ENCODE results near the gene FRMPD4. TPM values are rescaled to one million over a fixed set of nuclear protein-coding genes. Genes with fewer than 3 reads are reported as not detected.

FRMPD4 gene
- total RNA-seq, 1 experiment from 2014 or later: not detected

- H3K4me1 ChIP-seq: no peaks in the 10 kb centered on the region
- Mint-ChIP-seq H3K27ac (ENCODE audit: unreplicated experiment) (no peak overlapping the region), H3K4me3 (ENCODE audit: unreplicated experiment) (no peak overlapping the region), H3K27me3 (ENCODE audit: insufficient read depth, unreplicated experiment) (peaks cover 9% of the 10 kb centered on the region), H3K9me3 (ENCODE audit: unreplicated experiment) (no peaks in the 10 kb centered on the region), H3K4me1 (ENCODE audit: low read depth, unreplicated experiment) (no peaks in the 10 kb centered on the region), H3K36me3 (ENCODE audit: insufficient read depth, unreplicated experiment) (no peaks in the 10 kb centered on the region)
- H3K27me3 ChIP-seq (replicated peaks; ENCODE audit: control insufficient read depth, insufficient read depth, low read length): no peaks in the 10 kb centered on the region
- DNase-seq: no peak
- TF ChIP-seq CTCF (IDR thresholded peaks at IDR 0.05; ENCODE audit: insufficient read depth in 1 of 2, low read depth in 1 of 2, low read length in 1 of 2, severe bottlenecking in 1 of 2, unreplicated experiment in 1 of 2): no peak
- ChIA-PET POLR2A (no interaction called here), CTCF (no interaction called here)
- no peaks in the 10 kb centered on the region for H3K36me3 ChIP-seq (ENCODE audit: control insufficient read depth, insufficient read depth, low read length)
- no TSS peak for BruUV-seq (replicated peaks)
- no peaks in the 10 kb centered on the region for H3K9me3 ChIP-seq
- intact Hi-C loops (cut with micrococcal nuclease; ENCODE audit: unreplicated experiment): no loop called here
- no peak overlapping the region for H3K4me3 ChIP-seq (ENCODE audit: low read depth, low read length)
Observed at GRCh38 chrX:12314651-12315050, 176.4 kb downstream of the FRMPD4 start.

GRCh38 chrX:12315526-12315925, 177.3 kb downstream of the FRMPD4 start:
- BruUV-seq (replicated peaks): no TSS peak
- no peaks in the 10 kb centered on the region for H3K9me3 Mint-ChIP-seq (ENCODE audit: unreplicated experiment)
- TF ChIP-seq CTCF (IDR thresholded peaks at IDR 0.05; ENCODE audit: insufficient read depth in 1 of 2, low read depth in 1 of 2, low read length in 1 of 2, severe bottlenecking in 1 of 2, unreplicated experiment in 1 of 2): no peak
- no peaks in the 10 kb centered on the region for H3K9me3 ChIP-seq
- POLR2A ChIA-PET: no interaction called here
- H3K4me3 ChIP-seq (ENCODE audit: low read depth, low read length): no peak overlapping the region
- H3K36me3 Mint-ChIP-seq (ENCODE audit: insufficient read depth, unreplicated experiment): no peaks in the 10 kb centered on the region
- peaks cover 9% of the 10 kb centered on the region for H3K27me3 Mint-ChIP-seq (ENCODE audit: insufficient read depth, unreplicated experiment)
- no peak overlapping the region for H3K27ac Mint-ChIP-seq (ENCODE audit: unreplicated experiment)
- H3K4me3 Mint-ChIP-seq (ENCODE audit: unreplicated experiment): no peak overlapping the region
- CTCF ChIA-PET: no interaction called here
- H3K36me3 ChIP-seq (ENCODE audit: control insufficient read depth, insufficient read depth, low read length): no peaks in the 10 kb centered on the region
- H3K4me1 Mint-ChIP-seq (ENCODE audit: low read depth, unreplicated experiment): no peaks in the 10 kb centered on the region
- no peaks in the 10 kb centered on the region for H3K27me3 ChIP-seq (replicated peaks; ENCODE audit: control insufficient read depth, insufficient read depth, low read length)
- H3K4me1 ChIP-seq: no peaks in the 10 kb centered on the region
- intact Hi-C loops (cut with micrococcal nuclease; ENCODE audit: unreplicated experiment): no loop called here
- DNase-seq: no peak

- H3K27me3 Mint-ChIP-seq (ENCODE audit: insufficient read depth, unreplicated experiment): peaks cover 3% of the 10 kb centered on the region
- TF ChIP-seq CTCF (IDR thresholded peaks at IDR 0.05; ENCODE audit: insufficient read depth in 1 of 2, low read depth in 1 of 2, low read length in 1 of 2, severe bottlenecking in 1 of 2, unreplicated experiment in 1 of 2): no peak
- no peak overlapping the region for H3K27ac Mint-ChIP-seq (ENCODE audit: unreplicated experiment)
- H3K4me3 Mint-ChIP-seq (ENCODE audit: unreplicated experiment): no peak overlapping the region
- POLR2A ChIA-PET: no interaction called here
- H3K4me1 Mint-ChIP-seq (ENCODE audit: low read depth, unreplicated experiment): no peaks in the 10 kb centered on the region
- BruUV-seq (replicated peaks): no TSS peak
- H3K36me3 Mint-ChIP-seq (ENCODE audit: insufficient read depth, unreplicated experiment): no peaks in the 10 kb centered on the region
- no peak overlapping the region for H3K4me3 ChIP-seq (ENCODE audit: low read depth, low read length)
- DNase-seq: no peak
- CTCF ChIA-PET: no interaction called here
- intact Hi-C loops (cut with micrococcal nuclease; ENCODE audit: unreplicated experiment): no loop called here
- H3K4me1 ChIP-seq: no peaks in the 10 kb centered on the region
- H3K36me3 ChIP-seq (ENCODE audit: control insufficient read depth, insufficient read depth, low read length): no peaks in the 10 kb centered on the region
- H3K9me3 Mint-ChIP-seq (ENCODE audit: unreplicated experiment): no peaks in the 10 kb centered on the region
- no peaks in the 10 kb centered on the region for H3K9me3 ChIP-seq
- no peaks in the 10 kb centered on the region for H3K27me3 ChIP-seq (replicated peaks; ENCODE audit: control insufficient read depth, insufficient read depth, low read length)
Observed at GRCh38 chrX:12319003-12319519, 180.8 kb downstream of the FRMPD4 start.
